GM12865 (cell line): ENCODE data around the gene KRTAP5-2.

Source experiments
- DNase-seq: peaks from one replicate; pipeline ENCODE4 v3.0.0; 2010; ENCODE audit warnings: low read depth
- H3K4me3 ChIP-seq: 2 replicates; pipeline ENCODE4 v1.5.1; 2011; ENCODE audit warnings: mild to moderate bottlenecking, low read depth, low read length, control low read depth
- TF ChIP-seq, protein P1 (sequence below): IDR thresholded peaks from 2 replicates; pipeline ENCODE4 v1.5.1; 2011; ENCODE audit warnings: low read length, control low read depth, low read depth, inconsistent platforms; ENCODE audit not compliant: insufficient read depth; ENCODE audit errors: missing control alignments

Gene KRTAP5-2

DNA sequence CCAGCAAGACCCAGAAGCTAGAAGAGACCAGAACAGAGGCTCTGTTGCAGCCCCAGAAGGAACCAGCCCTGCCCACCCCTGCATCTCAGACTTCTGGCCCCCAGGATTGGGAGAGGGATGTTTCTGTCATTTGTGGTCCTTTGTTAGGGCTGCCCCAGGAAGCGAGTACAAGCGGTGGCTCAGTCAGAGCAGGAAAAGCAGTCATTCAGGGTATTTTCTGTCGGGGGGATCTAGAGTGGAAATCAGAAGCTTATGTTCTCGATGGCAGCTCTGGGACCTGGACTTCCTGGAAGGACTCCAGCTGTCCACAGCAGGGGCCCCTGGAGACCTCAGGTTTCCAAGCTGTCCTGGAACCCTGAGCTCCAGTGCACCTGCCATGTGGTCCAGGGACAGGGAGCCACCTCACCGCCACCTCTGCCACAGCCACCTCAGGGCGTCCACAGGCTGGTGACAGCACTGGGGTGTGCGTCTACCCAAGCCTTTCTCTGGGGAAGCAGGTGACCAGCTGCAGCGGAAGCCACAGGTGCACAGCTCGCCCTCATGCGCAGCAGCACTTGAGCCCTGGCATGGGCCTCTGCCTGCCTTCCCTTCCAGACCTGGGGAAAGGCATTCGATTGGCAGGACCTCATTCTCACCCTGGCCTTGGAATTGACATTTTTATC lies 34.1 kb upstream of the KRTAP5-2 start:
- TF ChIP-seq, protein P1, sequence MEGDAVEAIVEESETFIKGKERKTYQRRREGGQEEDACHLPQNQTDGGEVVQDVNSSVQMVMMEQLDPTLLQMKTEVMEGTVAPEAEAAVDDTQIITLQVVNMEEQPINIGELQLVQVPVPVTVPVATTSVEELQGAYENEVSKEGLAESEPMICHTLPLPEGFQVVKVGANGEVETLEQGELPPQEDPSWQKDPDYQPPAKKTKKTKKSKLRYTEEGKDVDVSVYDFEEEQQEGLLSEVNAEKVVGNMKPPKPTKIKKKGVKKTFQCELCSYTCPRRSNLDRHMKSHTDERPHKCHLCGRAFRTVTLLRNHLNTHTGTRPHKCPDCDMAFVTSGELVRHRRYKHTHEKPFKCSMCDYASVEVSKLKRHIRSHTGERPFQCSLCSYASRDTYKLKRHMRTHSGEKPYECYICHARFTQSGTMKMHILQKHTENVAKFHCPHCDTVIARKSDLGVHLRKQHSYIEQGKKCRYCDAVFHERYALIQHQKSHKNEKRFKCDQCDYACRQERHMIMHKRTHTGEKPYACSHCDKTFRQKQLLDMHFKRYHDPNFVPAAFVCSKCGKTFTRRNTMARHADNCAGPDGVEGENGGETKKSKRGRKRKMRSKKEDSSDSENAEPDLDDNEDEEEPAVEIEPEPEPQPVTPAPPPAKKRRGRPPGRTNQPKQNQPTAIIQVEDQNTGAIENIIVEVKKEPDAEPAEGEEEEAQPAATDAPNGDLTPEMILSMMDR = no peak
- H3K4me3 ChIP-seq = no peak overlapping the region
- DNase-seq = no peak

DNA sequence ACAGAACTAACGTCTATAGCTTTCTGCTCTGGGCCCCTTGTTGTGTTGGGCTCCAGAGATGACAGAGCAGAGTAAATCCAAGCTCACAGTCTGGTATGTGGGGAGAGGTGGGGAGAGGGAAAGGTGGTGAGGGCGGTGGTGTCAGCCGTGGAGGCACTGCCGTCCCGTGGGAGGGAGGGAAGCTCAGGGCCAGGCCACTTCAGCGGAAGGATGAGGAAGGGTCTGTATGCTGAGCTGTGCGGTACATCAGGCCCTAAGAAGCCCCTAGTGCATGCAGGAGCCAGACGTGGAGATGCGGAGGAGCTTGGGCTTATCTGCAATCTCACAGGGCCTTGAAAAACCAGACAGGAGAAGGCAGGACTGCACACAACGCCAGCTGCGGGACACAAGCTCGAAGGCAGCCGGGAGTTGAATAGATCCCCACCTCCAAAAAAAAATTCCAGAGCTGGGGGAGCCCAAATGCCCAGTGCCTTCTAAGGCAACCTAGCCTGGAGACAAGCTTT lies 33.0 kb upstream of the KRTAP5-2 start:
- TF ChIP-seq, protein P1 = no peak
- DNase-seq = no peak
- no peak overlapping the region for H3K4me3 ChIP-seq

DNA sequence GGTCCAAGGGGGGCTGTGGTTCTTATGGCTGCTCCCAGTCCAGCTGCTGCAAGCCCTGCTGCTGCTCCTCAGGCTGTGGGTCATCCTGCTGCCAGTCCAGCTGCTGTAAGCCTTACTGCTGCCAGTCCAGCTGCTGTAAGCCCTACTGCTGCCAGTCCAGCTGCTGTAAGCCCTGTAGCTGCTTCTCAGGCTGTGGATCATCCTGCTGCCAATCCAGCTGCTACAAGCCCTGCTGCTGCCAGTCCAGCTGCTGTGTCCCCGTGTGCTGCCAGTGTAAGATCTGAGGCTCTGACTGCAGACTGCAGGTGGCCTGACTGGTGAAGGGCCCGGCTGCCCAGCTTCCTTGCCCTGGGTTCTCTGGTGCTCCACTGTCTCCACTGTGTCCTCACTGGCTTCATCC lies 32.2 kb upstream of the KRTAP5-2 start:
- no peak overlapping the region for H3K4me3 ChIP-seq
- DNase-seq = no peak
- TF ChIP-seq, protein P1 = no peak

DNA sequence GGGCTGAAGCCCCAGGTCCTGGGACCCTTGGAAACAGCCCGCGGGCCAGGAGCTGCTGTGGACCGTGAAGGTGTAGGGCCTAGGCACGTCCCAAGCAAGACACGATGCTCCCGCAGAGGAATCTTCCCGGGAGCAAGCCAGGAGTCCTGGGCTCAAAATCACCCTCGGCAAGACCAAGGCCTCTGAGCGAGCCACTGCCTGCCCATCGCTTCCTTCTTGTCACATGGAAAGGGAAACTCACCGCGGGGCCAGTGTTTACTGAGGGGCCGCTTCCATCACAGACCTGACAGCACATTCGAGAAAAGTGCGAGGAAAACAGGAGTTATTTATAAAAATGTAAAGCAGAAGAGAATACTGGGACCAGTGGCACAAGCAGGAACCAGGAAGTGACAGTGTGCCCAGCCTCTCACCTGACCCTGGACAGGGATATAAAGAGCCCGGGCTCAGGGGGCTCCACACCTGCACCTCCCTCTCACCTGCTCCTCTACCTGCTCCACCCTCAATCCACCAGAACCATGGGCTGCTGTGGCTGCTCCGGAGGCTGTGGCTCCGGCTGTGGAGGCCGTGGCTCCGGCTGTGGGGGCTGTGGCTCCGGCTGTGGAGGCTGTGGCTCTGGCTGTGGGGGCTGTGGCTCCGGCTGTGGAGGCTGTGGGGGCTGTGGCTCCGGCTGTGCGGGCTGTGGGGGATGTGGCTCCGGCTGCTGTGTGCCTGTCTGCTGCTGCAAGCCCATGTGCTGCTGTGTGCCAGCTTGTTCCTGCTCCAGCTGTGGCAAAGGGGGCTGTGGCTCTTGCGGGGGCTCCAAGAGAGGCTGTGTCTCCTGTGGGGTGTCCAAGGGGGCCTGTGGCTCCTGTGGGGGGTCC lies 31.5 kb upstream of the KRTAP5-2 start, which contains the start of gene KRTAP5-5:
TSS of gene KRTAP5-5 (plus strand) at position 450 of the 860 bp plus-strand sequence. CDS start at position 516, 66 bp downstream.
- H3K4me3 ChIP-seq = no peak within 1 kb of the TSS
- TF ChIP-seq, protein P1 = no peak
- no peak for DNase-seq

DNA sequence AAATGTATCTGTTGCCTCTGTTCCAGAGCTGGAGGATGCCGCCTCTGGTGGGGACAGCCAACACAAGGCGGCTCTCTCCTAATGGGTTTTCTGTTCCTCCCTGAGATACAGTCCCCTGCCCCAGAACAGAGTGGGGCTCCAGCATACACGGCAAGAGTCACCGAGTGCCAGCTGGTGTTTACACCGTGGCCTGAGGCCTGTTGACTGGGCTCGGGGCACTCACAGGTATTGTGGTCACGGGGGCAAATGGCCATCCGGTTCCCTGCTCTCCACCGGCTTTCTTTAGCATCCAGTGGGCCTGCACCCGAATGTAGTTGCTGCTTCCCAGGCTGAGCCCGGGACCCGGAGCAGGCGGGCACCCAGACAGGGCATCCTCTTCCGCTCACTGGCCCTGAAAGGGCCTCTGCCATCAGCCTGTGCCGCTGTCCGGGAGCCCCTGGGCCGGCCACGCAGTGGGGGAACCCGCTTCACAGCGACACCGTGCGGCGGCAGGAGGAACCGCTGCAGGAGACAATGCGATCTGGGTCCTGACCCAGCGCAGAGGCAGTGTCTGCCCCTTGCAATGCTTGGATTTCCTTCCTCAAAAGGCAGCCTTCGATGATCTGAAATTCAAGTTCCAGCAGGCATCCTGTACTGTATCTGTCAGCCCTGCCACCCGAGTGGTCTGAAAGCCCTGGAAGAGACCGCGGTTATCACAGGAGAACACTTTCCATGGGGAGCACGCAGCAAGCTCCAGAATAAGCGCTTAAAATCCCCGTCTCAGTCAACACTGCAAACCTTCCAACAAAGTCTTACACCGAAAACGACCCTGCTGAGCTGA lies 30.6 kb upstream of the KRTAP5-2 start:
- TF ChIP-seq, protein P1 = peak; percentile 90
- DNase-seq = peak; percentile 41
- no peak overlapping the region for H3K4me3 ChIP-seq

DNA sequence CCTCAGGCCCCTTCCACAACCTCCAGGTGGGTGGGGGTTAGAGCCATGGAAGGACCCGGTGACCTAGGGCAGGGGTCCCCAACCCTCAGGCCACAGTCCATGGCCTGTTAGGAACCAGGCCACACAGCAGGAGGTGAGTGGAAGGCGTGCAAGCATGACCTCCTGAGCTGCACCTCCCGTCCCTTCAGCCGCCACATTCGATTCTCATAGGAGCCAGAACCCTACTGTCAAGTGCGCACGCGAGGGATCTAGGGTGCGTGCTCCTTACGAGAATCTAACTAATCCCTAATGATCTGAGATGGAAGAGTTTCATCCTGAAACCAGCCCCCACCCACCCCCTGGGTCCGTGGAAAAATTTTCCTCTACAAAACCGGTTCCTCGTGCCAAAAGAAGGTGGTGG lies 27.4 kb upstream of the KRTAP5-2 start:
- TF ChIP-seq, protein P1 = no peak
- DNase-seq = no peak
- H3K4me3 ChIP-seq = no peak overlapping the region
